ENCODE data around the gene TMEM131L.
A peak's percentile ranks its signal among the peaks of the same experiment; 100 is the strongest.
"Not testable (repeated sequence)": the region's sequence is repeated elsewhere in the genome, so short reads cannot be mapped to it uniquely, and the experiment has no call there.

The TMEM131L gene

DNA sequence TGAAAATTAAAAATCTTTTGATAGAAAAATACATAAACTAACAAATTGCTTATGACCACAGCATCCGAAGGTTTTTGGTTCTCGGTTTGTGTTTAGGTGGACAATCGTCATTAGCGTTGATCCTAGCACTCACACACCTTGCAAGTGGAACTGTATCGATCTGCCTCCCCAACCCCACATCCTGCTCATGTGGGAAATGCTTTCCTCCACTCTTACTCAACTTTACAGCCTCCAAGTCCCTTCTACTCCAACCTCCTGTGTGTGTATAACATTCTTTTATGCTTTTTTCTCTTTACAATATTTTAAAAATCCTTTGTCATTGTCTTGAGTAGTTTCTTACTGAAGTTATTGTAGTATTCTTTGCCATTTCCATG lies 15.6 kb upstream of the TMEM131L start:
- DNase-seq, result no peak

DNA sequence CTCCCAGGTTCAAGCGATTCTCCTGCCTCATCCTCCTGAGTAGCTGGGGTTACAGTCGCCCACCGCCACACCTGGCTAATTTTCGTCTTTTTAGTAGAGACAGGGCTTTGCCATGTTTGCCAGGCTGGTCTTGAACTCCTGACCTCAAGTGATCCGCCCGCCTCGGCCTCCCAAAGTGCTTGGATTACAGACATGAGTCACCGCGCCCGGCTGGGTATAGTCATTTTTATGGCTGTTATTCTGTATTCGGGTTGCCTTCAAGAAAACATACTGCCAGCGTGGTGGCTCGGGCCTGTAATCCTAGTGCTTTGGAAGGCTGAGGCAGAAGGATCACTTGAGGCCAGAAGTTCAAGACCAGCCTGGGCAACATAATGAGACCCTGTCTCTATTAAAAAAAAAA lies 15.0 kb upstream of the TMEM131L start:
- DNase-seq, result not testable (repeated sequence)

DNA sequence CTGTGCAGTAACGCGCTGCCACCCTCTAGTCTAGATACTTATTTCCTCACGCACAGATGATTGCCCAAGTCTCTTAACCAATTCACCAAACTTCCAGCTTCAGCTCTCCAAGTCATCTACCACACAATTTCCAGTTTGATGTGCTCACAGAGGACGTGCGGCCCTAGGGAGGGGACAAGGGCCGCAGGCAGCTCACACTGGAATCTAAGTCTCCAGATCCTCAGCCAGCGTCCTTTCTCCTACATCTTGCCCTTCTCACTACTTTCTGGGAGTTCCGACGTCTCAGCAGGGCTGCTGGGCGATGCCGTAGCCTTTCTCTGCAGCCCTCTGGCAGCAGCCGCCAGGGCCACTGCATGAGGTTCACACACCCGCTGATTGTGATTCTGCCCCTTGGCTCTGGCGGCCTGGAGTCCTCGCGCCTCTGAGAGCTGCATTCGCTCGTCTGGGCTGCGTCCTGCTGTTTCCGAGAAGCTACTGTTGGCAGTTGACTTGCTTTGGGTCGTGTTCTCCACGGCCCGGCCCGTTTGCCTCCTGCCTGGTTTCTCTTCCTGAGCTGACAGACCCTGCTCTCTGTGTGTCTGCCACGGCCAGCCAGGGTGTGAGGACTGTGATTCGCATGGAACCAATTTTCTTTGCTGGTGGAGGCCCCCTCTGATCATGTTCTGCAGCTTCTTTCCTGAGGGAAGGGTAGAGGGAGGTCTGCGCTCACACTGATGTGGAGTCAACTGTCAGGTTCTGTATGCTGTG lies 14.1 kb upstream of the TMEM131L start:
- no peak for DNase-seq

DNA sequence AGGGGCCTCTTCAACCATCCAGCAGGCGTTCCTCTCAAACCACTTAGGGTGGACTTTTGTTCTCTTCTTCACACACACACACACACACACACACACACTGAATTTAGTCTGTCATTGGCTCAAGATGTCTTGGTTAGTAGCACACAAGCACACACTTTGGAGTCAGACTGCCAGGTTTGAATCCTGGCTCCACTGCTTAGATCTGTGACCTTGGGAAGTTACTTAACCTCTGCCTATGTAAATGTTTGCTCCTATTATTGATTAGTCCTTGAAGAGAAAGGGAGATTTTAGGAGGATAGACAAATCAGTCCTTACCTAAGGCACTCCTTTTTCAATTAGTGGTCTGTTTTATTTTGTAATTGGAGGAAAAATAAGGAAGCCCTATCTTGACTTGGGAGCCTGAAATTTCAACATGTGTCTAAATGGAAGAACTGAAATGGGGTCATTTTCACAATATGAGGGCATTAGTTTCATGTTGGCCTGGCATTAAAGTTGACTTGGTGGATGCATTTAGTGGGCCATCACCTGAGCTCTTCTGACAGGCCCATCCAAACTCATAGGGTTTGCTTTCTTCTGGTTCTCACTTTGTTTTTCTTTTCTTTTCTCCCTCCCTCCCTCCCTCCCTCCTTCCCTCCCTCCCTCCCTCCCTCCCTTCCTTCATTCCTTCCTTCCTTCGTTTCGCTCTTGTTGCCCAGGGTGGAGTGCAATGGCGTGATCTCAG lies 13.3 kb upstream of the TMEM131L start:
- DNase-seq, result no peak

DNA sequence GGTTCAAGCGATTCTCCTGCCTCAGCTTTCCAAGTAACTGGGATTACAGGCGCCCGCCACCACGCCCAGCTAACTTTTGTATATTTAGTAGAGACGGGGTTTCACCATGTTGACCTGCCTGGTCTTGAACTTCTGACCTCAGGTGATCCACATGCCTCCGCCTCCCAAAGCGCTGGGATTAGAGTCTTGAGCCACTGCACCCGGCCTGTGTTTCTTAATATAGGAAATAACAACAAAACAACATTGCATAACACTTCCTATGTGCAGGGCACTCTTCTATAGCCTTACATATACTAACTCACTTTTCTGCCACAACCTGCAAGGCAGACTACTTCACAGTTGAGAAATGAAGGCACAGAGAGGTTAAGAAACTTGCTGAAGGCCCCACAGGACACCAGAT lies 12.8 kb upstream of the TMEM131L start:
- no peak for DNase-seq

DNA sequence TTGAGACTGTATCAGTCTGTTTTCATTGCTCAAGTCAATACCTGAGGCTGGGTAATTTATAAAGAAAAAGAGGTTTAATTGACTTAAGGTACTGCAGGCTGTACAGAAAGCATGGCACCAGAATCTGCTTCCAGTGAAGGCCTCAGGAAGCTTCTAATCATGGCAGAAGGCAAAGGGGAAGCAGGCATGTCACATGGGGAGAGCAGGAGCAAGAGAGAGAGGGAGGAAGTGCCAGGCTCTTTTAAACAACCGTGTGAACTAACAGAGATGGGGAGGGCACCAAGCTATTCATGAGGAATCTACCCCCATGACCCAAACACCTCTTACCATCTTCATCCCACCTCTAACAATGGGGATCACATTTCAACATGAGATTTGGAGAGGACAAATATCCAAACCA lies 7.2 kb upstream of the TMEM131L start:
- DNase-seq, result no peak

DNA sequence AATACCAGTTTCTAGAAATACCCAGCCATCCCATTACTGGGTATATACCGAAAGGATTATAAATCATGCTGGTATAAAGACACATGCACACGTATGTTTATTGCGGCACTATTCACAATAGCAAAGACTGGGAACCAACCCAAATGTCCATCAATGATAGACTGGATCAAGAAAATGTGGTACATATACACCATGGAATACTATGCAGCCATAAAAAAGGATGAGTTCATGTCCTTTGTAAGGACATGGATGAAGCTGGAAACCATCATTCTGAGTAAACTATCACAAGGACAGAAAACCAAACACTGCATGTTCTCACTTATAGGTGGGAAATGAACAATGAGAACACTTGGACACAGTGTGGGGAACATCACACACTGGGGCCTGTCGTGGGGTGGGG lies 4.6 kb upstream of the TMEM131L start:
- not testable (repeated sequence) for DNase-seq

DNA sequence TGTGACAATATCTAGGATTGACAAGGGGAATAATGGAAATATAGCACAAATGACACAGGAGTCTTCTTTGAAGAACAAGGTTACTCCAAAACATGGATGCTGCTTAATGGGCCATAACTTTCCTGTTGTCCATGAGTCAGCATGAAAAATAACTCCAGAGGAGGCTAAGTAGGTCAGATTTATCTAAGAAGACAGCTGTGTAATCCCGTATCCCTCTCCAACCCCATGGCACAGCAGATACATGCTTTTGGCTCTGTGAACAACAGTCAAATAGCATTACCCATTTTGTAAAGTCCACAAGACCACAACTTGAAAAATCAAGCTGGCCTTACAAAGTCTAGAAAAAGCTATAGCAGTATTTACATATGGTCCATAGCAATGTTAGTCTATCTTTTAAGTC lies 2.1 kb upstream of the TMEM131L start:
- no peak for DNase-seq

DNA sequence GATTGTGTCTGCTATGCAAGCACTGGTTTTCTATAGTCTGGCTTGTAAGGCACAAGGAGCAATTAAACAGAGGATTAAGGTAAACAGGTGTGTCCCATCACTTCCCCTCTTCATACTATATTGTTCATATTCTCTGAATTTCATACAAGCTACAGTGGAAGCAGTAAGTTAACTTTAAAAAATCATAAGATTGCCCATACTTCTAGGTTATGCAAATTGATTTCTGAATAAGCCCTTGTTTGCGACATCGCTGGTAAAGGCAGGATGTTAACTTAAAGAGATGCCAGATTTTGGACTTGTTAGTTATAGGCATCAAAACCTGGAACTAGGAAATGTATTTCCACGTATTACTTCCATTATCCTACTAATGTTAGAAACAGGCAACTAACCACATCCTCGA lies 1.0 kb upstream of the TMEM131L start:
- no peak for DNase-seq

DNA sequence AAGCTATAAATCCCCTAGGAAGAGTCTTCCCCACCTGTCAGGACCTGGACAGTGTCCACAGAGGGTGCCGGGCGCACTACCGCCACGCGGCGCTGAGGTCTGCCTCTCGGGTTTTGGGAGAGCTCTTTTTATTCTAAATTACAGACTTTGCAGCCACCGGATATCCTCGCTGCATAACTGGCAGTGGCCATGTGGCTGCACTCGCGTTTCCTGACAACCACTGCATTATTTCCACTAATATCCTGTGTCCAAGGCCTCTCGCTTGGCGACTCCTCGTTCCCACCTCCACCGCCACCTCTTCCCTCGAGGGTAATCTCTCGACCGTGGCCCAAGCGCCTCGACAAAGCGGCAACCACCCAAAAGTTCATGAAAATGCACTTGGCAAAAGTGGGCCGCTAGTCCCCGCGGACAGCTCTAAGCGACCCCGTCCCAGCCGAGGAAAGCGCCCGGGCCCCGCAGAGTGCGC lies 512 bp upstream of the TMEM131L start:
- peak; percentile 78 for DNase-seq

DNA sequence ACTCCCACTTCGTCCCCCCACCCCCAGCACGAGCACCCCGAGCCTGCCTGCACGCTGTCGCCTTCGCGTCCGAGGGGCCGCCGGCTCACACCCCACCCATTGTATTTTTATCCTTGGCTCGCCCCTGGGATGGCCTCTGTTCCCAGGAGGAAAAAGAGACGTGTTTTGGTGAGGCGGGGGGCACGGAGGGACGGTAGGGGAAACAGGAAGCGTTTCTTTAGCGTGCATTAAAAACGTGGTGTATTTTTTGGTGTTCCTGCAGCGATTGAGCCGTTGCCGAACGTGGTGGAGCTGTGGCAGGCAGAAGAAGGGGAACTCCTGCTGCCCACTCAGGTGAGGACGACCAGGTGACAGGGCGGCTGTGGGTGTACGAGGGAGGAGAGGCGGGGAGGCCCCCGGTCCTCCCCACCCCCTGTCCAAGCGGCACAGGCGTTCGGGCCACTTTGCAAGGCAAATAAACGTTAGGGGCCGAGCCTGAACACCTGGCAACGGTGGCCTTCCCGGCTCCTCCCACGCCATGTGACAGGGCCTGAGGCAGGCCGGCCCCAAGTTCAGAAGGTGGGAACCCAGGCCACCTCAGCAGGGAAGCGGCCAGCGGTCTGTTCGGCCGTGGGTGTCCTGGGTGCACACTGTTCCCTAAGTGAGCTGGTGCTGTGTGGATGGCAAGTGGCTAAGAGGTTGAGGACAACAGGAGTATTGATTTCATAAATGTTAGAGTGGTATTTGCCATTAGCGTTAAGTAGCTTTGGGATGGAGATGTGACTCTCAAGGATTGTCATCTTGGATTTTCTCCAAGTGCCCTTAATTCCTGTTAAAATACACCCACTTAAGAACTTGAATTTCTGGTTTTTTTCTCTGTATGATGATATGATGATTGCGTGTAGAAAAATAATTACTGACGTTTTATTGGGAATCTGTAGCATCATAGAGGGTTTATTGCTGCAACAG lies 1.1 kb downstream of the TMEM131L start:
- DNase-seq, result peak; percentile 59

DNA sequence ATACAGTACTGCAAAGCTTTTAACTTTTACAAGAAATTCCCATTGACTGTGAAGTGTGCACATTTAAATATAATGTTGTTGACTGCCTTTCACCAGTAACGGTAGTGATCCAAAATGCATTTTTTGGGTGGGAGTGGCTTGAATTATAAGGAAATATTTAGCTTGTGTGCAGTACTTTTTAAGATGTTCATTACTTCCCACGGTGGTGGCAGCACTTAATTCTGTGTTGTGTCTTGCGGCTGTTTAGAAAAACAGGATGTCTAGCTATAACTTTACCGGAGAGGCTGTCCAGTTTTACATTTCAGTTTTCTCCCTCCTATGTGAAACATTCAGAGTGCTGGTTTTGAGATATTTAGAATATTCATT lies 1.7 kb downstream of the TMEM131L start:
- no peak for DNase-seq

DNA sequence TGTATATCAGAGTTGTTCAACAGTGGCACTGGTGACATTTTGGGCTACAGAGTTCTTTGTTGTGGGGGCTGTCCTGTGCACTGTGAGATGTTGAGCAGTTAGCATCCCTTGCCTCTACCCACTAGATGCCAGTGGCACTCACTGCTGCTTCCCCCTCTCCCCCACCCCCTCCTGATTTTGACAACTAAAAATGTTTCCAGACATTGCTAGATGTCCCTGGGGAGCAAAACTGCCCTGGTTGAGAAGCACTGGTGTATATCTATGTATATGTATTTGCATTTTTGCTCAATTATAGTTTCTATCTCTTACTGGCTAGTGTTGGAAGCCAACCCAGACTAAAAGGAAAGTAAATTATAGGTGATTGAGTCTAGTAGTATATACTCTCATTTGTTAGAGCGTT lies 2.4 kb downstream of the TMEM131L start:
- DNase-seq, result no peak

DNA sequence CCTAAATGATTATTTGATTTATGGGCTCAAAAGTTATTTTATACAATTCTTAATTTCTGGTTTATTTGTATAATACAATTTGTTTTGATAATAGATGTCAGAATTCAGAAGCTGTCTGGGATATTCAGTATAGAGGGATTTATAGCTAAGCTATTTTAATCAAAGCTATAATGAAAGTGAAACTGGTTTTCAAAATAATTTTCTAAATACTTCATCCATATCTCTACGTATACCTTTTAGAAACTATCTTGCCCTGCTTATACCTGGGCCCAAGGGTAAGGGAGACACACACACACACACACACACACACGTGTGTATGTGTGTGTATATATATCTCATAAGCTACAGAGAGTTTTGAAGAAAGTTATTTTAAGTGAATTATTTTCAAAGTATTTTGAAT lies 2.9 kb downstream of the TMEM131L start:
- DNase-seq, result no peak

DNA sequence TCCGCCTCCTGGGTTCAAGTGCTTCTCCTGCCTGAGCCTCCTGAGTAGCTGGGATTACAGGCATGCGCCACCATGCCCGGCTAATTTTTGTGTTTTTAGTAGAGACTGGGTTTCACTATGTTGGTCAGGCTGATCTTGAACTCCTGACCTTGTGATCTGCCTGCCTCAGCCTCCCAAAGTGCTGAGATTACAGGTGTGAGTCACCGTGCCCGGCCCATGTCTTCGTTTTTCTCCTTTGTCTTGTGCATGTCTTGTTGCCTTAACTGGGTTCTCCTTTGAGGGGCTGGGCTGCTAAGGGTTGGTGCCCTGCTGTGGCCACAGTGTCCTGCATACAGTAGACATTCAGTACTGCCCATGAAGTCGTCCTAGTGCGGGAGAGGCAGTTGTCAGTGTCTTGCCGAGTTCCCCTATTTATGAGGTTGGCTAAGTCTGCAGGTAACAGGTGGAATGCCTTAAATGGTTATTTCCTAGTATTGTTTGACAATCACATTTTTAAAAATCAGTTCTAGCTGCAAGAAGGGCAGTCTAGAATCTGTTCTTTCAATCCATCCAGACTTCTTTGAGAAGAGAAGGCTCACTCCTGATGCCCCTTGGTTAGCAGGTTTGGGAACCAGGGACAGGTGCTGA lies 5.0 kb downstream of the TMEM131L start:
- not testable (repeated sequence) for DNase-seq

DNA sequence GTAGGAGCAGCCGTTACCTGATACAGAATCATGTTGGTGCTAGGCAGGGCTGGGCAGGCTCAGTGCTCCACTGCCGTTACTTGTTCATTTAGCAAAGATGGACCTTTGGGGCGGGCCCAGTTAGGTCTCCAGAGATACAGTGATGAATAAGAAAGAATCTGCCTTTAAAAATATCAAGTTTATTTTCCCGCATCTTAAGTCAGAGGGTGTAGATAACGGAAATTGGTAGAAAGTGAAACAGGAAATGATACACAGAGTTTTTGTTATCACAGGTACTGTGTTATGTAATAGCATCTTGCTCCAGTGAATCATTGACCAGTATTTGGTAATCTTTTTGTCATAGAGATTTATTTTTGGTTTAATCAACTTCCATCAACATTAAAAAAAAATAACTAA lies 5.5 kb downstream of the TMEM131L start:
- no peak for DNase-seq

DNA sequence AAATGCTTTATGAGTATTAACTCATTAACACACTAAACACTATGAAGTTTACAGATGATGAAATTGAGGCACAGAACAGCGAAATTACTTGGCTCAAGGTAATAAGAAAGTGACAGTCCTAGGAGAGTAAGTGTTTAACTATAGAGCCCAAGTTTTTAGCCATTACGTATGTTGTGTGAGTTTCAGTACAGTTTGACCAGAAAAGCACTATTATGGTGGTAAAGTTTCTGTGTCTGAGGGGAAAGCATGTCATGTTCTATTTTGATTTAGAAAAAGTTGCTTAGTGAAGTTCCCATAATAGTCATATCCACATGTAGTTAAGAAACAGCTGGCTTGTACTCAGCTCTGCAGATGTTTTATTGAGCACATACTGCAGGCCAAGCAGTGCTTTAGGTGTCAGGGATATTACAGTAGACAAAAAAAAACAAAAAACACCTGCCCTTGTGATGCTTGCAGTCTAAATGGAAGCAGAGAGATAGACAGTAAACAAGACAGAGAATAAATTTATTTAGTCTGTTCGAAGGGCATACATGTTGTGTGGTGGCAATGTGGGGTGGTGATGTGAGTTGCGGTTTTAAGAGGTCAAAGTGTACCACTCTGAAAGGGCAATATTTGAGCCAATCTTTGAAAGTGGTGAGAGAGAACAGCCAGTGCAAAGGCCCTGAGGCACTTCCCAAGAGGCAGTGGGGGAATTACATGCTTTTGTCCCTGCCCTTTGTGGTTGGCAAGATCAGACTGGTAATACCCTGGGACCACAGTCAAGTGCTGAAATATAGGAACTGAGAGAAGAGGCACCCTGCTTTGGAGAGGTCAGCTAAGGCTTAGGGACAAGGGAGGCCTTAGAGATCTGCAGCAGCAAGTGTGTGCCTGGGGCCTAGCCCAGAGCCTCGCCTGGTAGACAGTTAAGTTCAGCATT lies 6.2 kb downstream of the TMEM131L start:
- DNase-seq, result no peak

DNA sequence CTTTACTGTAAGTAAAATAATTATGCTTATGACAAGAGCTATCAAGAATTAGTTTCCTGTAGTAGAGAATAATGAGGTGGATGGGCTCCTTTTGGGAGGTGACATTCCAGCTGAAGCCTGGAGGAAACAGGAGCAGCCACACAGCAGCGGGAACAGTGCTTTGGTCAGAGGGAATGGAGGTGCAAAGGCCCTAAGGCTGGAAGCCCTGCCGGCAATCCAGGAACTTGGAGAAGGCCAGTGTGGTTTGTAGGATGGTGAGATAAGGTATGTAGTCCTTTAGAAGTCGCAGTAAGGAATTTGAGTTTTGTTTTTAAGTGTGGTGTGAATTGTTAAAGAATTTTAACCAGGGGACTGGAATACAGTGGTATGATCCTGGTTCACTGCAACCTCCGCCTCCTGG lies 8.1 kb downstream of the TMEM131L start:
- no peak for DNase-seq

DNA sequence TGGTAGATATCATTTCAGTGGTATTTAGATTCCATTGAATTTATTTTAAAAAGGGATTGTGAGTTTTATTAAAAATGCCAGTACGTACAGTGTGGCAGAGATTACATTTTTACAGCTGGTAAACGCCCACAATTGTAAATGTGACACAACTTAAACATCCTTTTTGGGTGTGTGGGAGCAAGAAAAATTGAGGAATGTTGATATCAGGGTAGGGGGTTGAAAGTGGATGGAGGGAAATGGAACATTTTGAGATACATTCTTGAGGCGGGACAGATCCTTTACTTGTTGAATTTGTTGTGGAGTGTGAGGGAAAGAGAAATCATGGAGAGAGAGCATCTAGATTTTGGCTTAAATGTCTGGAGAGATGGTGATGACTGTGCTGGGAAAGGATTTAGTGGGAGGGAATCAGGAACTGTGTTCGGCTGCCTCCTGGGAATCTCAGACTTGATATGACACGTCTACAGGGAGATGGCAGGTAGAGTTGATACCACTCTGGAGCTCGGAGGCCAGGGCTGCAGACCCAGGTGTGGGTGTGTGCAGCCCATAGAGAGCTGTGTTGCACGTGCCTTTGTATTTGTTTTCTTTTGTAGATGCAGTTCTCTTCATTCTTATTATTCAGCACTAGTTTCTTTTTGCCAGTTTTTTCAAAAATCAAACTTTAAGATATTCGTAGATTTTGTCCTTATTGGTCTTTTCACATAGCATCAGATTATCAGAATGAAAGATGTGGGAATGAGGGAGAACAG lies 10.8 kb downstream of the TMEM131L start:
- DNase-seq, result no peak

DNA sequence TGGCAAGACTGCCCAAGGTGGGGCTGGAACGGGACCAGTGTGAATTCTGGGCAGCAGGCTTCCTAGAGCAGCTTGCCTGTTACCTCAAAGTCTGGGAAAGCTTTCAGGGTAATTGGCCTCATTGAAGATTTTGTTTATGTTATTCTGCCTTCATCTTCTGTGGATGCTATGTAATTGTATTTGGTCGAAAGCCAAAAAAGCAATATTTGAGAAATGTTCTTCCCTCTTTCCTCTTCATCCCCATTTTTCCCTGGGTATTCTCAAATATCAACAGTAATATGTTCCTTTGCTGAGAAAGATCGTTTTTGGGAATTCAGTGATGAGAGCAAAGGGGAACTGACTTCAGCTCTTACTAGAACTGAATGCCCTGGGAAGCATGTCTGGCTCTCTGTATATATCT lies 12.9 kb downstream of the TMEM131L start:
- DNase-seq, result peak; percentile 39

DNA sequence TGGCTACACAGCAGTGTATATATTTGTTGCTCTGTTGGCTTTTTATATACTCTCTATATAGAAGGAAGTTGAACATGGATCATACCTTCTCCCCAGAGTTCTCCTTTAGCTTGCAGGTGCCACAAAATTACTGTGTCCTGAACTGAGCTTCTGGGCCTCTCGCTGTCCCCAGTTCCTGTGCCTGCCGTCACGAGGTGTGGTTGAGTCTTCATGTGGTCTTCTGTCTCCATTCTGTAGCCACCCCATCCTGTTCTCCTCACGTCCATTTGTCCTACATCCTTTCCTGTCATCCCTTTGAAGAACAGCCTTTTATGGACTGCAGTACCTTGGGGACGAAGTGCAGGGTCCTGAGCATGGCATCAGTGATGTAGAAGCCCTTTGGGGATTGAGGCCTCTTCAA lies 14.5 kb downstream of the TMEM131L start:
- no peak for DNase-seq

All from right hindlimb (tissue), 1 donor.